Osteoblast (primary cell): ENCODE results near the gene PARM1. TPM values are rescaled to one million over a fixed set of nuclear protein-coding genes. Genes with fewer than 3 reads are reported as not detected.

Experiments
- DNase-seq: peaks from one replicate; pipeline ENCODE4 v3.0.0; 2011; ENCODE audit warnings: low spot score, mixed read lengths; ENCODE audit not compliant: insufficient read length; ENCODE audit errors: missing footprints
- H2AFZ ChIP-seq: 2 replicates; pipeline ENCODE4 v1.6.0; 2011; ENCODE audit warnings: mild to moderate bottlenecking, low read length
- H3K27ac ChIP-seq: 2 replicates; pipeline ENCODE4 v1.5.1; 2011; ENCODE audit warnings: mild to moderate bottlenecking, low read depth, low read length, moderate library complexity
- H3K27me3 ChIP-seq: 2 replicates; pipeline ENCODE4 v1.6.0; 2012; ENCODE audit warnings: mild to moderate bottlenecking, control low read depth, inconsistent platforms, low read length, moderate library complexity; ENCODE audit not compliant: insufficient read depth
- H3K36me3 ChIP-seq: 2 replicates; pipeline ENCODE4 v1.5.1; 2011; ENCODE audit warnings: mild to moderate bottlenecking, low read length, control low read depth, moderate library complexity; ENCODE audit not compliant: insufficient read depth
- H3K4me1 ChIP-seq: 2 replicates; pipeline ENCODE4 v1.5.1; 2011; ENCODE audit warnings: mild to moderate bottlenecking, low read length, control low read depth, moderate library complexity; ENCODE audit not compliant: insufficient read depth
- H3K4me2 ChIP-seq: 2 replicates; pipeline ENCODE4 v1.6.0; 2011; ENCODE audit warnings: mild to moderate bottlenecking, low read length; ENCODE audit not compliant: insufficient read depth
- H3K4me3 ChIP-seq: fragments of 200-600 bp; sonication (generic); 3 replicates; pipeline ENCODE4 v1.5.1; 2012; ENCODE audit warnings: mild to moderate bottlenecking, low read length, inconsistent platforms; ENCODE audit not compliant: insufficient read depth
- H3K79me2 ChIP-seq: 2 replicates; pipeline ENCODE4 v1.6.0; 2012; ENCODE audit warnings: mild to moderate bottlenecking, low read length, control low read depth, inconsistent platforms; ENCODE audit not compliant: insufficient read depth
- H3K9me3 ChIP-seq: 2 replicates; pipeline ENCODE4 v1.5.1; 2011; ENCODE audit warnings: low read depth, low read length, control low read depth
- H4K20me1 ChIP-seq: 2 replicates; pipeline ENCODE4 v1.6.0; 2012; ENCODE audit warnings: mild to moderate bottlenecking, low read length, control low read depth; ENCODE audit not compliant: insufficient read depth
- CTCF ChIP-seq: IDR thresholded peaks from 2 replicates; pipeline ENCODE4 v1.5.1; 2011; ENCODE audit warnings: mild to moderate bottlenecking, low read depth, low read length, moderate library complexity; ENCODE audit errors: extremely low read depth
- total RNA-seq: library from RNA; depleted of rRNA; stranded (reverse); fragments of >200 nt; gene quantifications from 2 replicates; pipeline ENCODE4 v1.2.3, GENCODE V29; 2012

PARM1 gene
- total RNA-seq: under 0.01 TPM in 1 of 2 replicates, not detected in the other

DNA sequence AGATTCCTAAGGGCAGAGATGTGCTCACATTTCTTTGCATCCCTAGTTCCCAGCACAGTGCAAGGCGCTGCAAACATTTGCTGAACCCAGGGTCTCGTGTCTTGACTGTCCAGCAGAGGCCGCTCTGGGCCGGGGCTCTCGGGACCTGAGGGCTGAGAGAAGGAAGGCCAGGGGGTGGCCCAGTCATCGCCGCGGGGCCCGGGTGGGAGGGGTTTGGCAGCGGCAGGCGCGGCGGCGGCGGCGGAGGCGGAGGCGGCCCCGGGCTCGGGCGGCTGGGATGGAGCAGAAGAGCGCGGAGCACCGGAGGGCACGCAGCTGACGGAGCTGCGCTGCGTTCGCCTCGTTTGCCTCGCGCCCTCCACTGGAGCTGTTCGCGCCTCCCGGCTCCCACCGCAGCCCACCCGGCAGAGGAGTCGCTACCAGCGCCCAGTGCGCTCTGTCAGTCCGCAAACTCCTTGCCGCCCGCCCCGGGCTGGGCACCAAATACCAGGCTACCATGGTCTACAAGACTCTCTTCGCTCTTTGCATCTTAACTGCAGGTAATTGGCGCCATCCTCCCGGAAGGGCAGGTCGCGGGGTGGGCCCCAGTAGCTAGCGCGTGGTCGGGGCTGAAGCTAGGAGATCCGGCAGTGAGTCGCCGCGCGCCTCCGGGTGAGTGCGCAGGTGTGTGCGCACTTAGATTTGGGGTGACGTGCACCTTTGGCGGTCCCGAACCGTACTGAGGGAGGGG is at the start of gene PARM1:
TSS of gene PARM1 (plus strand) at position 285 of the 730 bp plus-strand sequence. CDS start at position 497, 212 bp downstream.
- Histone ChIP-seq H3K79me2 (no peaks in the 10 kb centered on the region), H4K20me1 (no peaks in the 10 kb centered on the region), H3K4me3 (peak within 1 kb of the TSS; percentile 65), H3K4me2 (peak within 1 kb of the TSS; percentile 83), H3K36me3 (no peaks in the 10 kb centered on the region), H2AFZ (peak within 1 kb of the TSS; percentile 67), H3K4me1 (peaks cover 17% of the 10 kb centered on the region), H3K27ac (no peak within 1 kb of the TSS), H3K27me3 (peaks cover 39% of the 10 kb centered on the region), H3K9me3 (no peaks in the 10 kb centered on the region)
- DNase-seq: peak; percentile 93
- TF ChIP-seq CTCF: peak; percentile 59

- Histone ChIP-seq H2AFZ (no peak overlapping the region), H3K4me3 (no peak overlapping the region), H3K79me2 (no peaks in the 10 kb centered on the region), H3K9me3 (no peaks in the 10 kb centered on the region), H4K20me1 (no peaks in the 10 kb centered on the region), H3K27ac (no peak overlapping the region), H3K4me1 (no peaks in the 10 kb centered on the region), H3K4me2 (no peak overlapping the region), H3K36me3 (no peaks in the 10 kb centered on the region), H3K27me3 (peaks cover 4% of the 10 kb centered on the region)
- no peak for DNase-seq
- no peak for TF ChIP-seq CTCF
These were observed 48.6 kb upstream of the PARM1 start for GRCh38 chr4:74884266-74884665.

- H3K4me2 ChIP-seq: no peak overlapping the region
These were observed 46.4 kb upstream of the PARM1 start for GRCh38 chr4:74886484-74886883.

More at GRCh38 chr4:74886484-74886883, 46.4 kb upstream of the PARM1 start:
- TF ChIP-seq CTCF: no peak
- H4K20me1 ChIP-seq: no peaks in the 10 kb centered on the region
- H3K27me3 ChIP-seq: peaks cover 4% of the 10 kb centered on the region
- H3K4me1 ChIP-seq: no peaks in the 10 kb centered on the region
- H3K27ac ChIP-seq: no peak overlapping the region
- H3K9me3 ChIP-seq: no peaks in the 10 kb centered on the region
- H2AFZ ChIP-seq: peak overlapping the region; percentile 54
- H3K79me2 ChIP-seq: no peaks in the 10 kb centered on the region
- no peak overlapping the region for H3K4me3 ChIP-seq
- no peaks in the 10 kb centered on the region for H3K36me3 ChIP-seq
- no peak for DNase-seq
